ENCODE data around the gene TMEM63A. TPM values are rescaled to one million over a fixed set of nuclear protein-coding genes. Genes with fewer than 3 reads are reported as not detected.

TMEM63A gene
- total RNA-seq, 2 experiments from 2014 or later: 126 to 127 TPM

DNA sequence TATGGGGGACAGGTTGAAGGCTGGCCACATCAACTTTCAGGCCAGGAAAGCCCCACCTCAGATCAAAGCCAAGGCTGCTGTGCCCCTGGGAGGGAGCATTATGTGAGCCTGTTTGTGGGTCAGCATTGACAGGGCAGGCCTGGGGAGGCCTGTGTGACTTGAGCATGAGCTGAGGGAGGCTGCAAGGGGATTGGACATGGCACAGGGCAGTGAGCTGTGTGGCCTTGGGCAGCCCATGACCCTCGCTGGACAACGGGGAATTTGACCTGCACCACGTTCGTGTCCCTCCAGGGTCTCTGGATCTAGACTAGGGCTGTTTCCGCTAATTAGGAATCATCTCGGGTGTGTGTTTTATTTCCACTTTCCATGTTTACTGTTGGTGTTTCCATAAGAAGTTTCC is 24.3 kb upstream of the TMEM63A start:
- CTCF ChIA-PET: interaction anchor here (0.5 to 1.1 kb wide), 2 partner anchors 10 to 162 kb away, joined by 3 to 4 read pairs; no protein-coding TSS in a partner anchor
- no peaks in the 10 kb centered on the region for H3K9me3 Mint-ChIP-seq
- no peak for DNase-seq
- no peak overlapping the region for H3K27ac Mint-ChIP-seq
- peaks cover 3% of the 10 kb centered on the region for H3K4me1 Mint-ChIP-seq
- POLR2A ChIA-PET: interaction anchor here (1.0 to 1.6 kb wide), 5 partner anchors 9 to 462 kb away, joined by 3 to 7 read pairs (median 3); partner anchors contain the start of gene TMEM63A
- H3K27me3 Mint-ChIP-seq: peaks cover 19% of the 10 kb centered on the region
- no peak overlapping the region for H3K4me3 Mint-ChIP-seq
- no peaks in the 10 kb centered on the region for H3K36me3 Mint-ChIP-seq (ENCODE audit: low read depth)

DNA sequence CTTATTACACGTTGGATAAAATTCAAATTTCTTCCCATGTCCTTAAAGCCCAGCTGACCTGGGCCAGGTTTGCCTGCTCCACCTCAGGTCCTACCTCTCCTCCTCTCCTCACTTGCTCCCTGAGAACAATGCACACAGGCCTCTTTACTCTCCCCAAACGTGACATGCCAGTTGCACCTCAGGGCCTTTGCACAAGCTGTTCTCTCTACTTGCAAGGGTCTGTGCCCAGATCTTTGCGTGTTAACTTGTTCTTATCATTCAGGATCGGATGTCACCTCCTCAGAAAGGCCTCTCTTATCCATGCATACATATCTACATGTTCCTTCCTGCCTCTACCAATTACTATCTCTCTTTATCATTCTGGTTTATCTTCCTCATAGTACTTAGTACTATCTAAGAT is 21.4 kb upstream of the TMEM63A start:
- Mint-ChIP-seq H3K4me3 (no peak overlapping the region), H3K9me3 (no peaks in the 10 kb centered on the region), H3K27me3 (peaks cover 25% of the 10 kb centered on the region), H3K36me3 (ENCODE audit: low read depth) (no peaks in the 10 kb centered on the region), H3K4me1 (peaks cover 10% of the 10 kb centered on the region), H3K27ac (no peak overlapping the region)
- no peak for DNase-seq
- CTCF ChIA-PET: no interaction called here
- POLR2A ChIA-PET: interaction anchor here (1.2 to 2.1 kb wide), 2 partner anchors 21 kb away, joined by 4 to 9 read pairs; partner anchors contain the start of genes PYCR2 and TMEM63A

GRCh38 chr1:225899044-225899925 is 17.1 kb upstream of the TMEM63A start:
- peaks cover 25% of the 10 kb centered on the region for H3K27me3 Mint-ChIP-seq
- ChIA-PET POLR2A (interaction anchor here (0.9 to 3.6 kb wide), 6 partner anchors 9 to 431 kb away, joined by 3 to 83 read pairs (median 17); partner anchors contain the start of genes PYCR2, SRP9 and TMEM63A), CTCF (interaction anchor here (3.1 kb wide), 1 partner anchor 17 kb away, joined by 27 read pairs; the partner anchor contains the start of gene TMEM63A)
- no peaks in the 10 kb centered on the region for H3K36me3 Mint-ChIP-seq (ENCODE audit: low read depth)
- peak overlapping the region; percentile 46 for H3K27ac Mint-ChIP-seq
- DNase-seq: no peak
- H3K9me3 Mint-ChIP-seq: no peaks in the 10 kb centered on the region
- no peak overlapping the region for H3K4me3 Mint-ChIP-seq
- peaks cover 38% of the 10 kb centered on the region for H3K4me1 Mint-ChIP-seq

- CTCF ChIA-PET: interaction anchor here (0.6 to 3.1 kb wide), 9 partner anchors 8 to 121 kb away, joined by 3 to 27 read pairs (median 4); partner anchors contain the start of genes SRP9 and TMEM63A
- H3K27me3 Mint-ChIP-seq: peaks cover 23% of the 10 kb centered on the region
- POLR2A ChIA-PET: interaction anchor here (0.5 to 3.6 kb wide), 28 partner anchors 8 to 470 kb away, joined by 3 to 83 read pairs (median 4); partner anchors contain the start of genes H3-3A, LEFTY1, PYCR2 and SDE2
Observed at GRCh38 chr1:225897595-225898514, 15.7 kb upstream of the TMEM63A start.

GRCh38 chr1:225896937-225897549 is 14.9 kb upstream of the TMEM63A start:
- Mint-ChIP-seq H3K4me1 (peaks cover 36% of the 10 kb centered on the region), H3K27ac (peak overlapping the region; percentile 64), H3K27me3 (peaks cover 21% of the 10 kb centered on the region), H3K4me3 (peak overlapping the region; percentile 12), H3K36me3 (ENCODE audit: low read depth) (no peaks in the 10 kb centered on the region), H3K9me3 (no peaks in the 10 kb centered on the region)
- POLR2A ChIA-PET: interaction anchor here (0.7 to 3.6 kb wide), 24 partner anchors 8 to 470 kb away, joined by 3 to 83 read pairs (median 5); partner anchors contain the start of genes H3-3A, LEFTY1, PYCR2 and SDE2
- CTCF ChIA-PET: interaction anchor here (0.6 to 3.1 kb wide), 9 partner anchors 9 to 120 kb away, joined by 3 to 27 read pairs (median 4); partner anchors contain the start of genes SRP9 and TMEM63A
- DNase-seq: peak; percentile 83

More at GRCh38 chr1:225897595-225898514, 15.7 kb upstream of the TMEM63A start:
- DNase-seq: no peak
- Mint-ChIP-seq H3K9me3 (no peaks in the 10 kb centered on the region), H3K36me3 (ENCODE audit: low read depth) (no peaks in the 10 kb centered on the region), H3K4me1 (peaks cover 36% of the 10 kb centered on the region), H3K27ac (peak overlapping the region; percentile 64), H3K4me3 (no peak overlapping the region)

DNA sequence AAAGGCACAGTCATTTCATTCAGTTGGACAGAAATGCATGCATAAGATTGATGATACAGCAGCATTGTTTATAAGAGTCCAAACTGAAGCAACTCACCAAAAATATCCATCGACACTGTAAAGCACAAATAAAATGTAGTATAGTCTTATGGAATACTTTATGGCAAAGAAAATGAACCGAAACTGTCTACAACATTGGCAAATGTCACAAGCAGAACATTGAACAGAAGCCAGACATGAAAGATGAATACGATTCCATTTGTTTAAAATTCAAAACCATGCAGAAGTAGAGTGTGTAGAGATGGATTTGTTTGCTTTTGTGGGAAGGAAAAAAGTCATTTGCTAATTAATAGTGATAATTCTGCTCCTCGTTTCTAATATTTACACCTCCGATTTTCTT is 14.3 kb upstream of the TMEM63A start:
- H3K27ac Mint-ChIP-seq: no peak overlapping the region
- no peaks in the 10 kb centered on the region for H3K9me3 Mint-ChIP-seq
- H3K36me3 Mint-ChIP-seq (ENCODE audit: low read depth): no peaks in the 10 kb centered on the region
- no peak overlapping the region for H3K4me3 Mint-ChIP-seq
- POLR2A ChIA-PET: interaction anchor here (0.9 to 3.6 kb wide), 15 partner anchors 9 to 452 kb away, joined by 3 to 83 read pairs (median 5); partner anchors contain the start of genes H3-3A, PYCR2, SDE2 and SRP9
- no peak for DNase-seq
- CTCF ChIA-PET: interaction anchor here (1.2 to 3.1 kb wide), 6 partner anchors 10 to 28 kb away, joined by 3 to 27 read pairs (median 4); partner anchors contain the start of gene TMEM63A
- peaks cover 38% of the 10 kb centered on the region for H3K4me1 Mint-ChIP-seq
- peaks cover 23% of the 10 kb centered on the region for H3K27me3 Mint-ChIP-seq

GRCh38 chr1:225892307-225892706 is 10.1 kb upstream of the TMEM63A start:
- DNase-seq: no peak
- ChIA-PET CTCF (interaction anchor here (0.9 to 1.9 kb wide), 2 partner anchors 10 to 19 kb away, joined by 3 to 4 read pairs; partner anchors contain the start of gene TMEM63A), POLR2A (interaction anchor here (3.6 kb wide), 1 partner anchor 10 kb away, joined by 20 read pairs; the partner anchor contains the start of gene TMEM63A)
- no peaks in the 10 kb centered on the region for H3K9me3 Mint-ChIP-seq
- no peak overlapping the region for H3K27ac Mint-ChIP-seq
- peaks cover 11% of the 10 kb centered on the region for H3K27me3 Mint-ChIP-seq
- peaks cover 21% of the 10 kb centered on the region for H3K4me1 Mint-ChIP-seq
- no peak overlapping the region for H3K4me3 Mint-ChIP-seq
- H3K36me3 Mint-ChIP-seq (ENCODE audit: low read depth): no peaks in the 10 kb centered on the region

DNA sequence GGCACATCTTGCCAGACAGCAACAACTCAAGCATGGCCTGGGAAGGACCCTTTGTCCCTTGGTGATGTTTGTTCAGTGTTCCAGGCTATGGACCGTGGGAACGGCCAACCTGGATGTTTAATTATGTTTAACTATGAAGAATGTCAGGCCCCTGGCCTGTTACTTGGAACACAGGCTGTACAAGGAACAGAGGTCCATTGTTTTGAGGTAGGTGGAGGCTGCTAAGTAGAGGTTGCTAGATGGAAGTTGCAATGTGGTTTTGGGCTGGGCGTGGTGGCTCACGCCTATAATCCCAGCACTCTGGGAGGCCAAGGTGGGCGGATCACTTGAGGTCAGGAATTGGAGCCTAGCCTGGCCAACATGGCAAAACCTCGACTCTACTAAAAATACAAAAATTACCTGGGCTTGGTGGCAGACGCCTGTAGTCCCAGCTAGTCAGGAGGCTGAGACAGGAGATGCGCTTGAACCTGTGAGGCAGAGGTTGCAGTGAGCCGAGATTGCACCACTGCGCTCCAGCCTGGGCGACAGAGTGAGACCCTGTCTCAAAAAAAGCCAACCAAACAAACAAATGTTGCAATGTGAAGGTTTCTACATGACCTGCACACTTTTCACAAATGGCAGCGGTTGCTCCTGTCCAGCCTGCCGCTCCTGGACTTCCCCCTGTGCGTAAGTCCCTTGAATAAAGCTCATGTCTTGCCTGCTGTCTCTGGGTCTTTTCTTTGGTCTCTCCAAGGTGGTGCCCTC is 9.2 kb upstream of the TMEM63A start:
- Mint-ChIP-seq H3K9me3 (no peaks in the 10 kb centered on the region), H3K4me1 (peaks cover 12% of the 10 kb centered on the region), H3K4me3 (no peak overlapping the region), H3K27me3 (peaks cover 14% of the 10 kb centered on the region), H3K27ac (no peak overlapping the region), H3K36me3 (ENCODE audit: low read depth) (no peaks in the 10 kb centered on the region)
- POLR2A ChIA-PET: interaction anchor here (3.6 kb wide), 1 partner anchor 9 kb away, joined by 20 read pairs; the partner anchor contains the start of gene TMEM63A
- CTCF ChIA-PET: interaction anchor here (0.6 to 1.9 kb wide), 3 partner anchors 9 to 112 kb away, joined by 3 to 4 read pairs (median 4); partner anchors contain the start of gene TMEM63A
- no peak for DNase-seq

DNA sequence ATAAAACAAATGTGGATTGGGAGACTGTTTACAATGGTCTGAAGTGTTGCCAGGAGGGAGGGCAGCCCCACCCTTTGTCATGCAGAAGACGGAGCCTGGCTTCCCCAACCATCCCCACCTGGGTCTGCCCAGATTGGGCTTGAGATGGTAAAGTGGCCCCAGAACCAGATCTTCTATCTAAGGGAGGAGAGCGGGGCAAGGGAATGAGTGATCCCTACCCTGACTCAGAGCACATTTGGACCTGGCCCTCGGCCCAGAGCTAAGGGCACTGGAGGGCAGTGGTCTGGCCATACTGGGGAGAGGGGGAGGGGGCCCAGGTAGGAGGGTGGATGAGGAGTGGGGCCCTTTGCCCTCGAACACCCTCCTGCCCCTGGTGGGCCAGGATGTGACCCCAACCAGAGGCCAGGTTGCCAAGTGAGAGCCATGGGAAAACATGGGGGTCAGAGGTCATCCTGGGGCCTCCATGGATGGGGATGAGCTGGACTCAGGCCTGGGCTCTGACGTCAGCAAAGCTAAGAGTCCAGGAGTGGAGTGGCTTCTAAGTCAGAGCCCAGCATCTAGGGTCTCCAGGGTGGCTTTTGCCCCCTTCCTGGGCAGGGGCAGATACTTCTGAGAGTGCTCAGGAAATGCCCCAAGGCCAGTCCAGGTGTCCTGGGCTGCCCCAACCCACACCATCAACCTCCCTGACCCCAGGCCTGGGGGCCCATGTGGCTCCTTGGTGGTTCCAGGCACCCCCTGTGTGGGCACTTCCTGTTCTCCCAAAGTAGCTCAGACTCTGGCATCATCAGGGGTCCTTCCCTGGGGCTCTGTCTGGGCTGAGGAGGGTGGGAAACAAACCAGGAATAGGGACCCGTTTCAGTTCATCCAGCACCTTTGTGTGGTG is 8.4 kb upstream of the TMEM63A start:
- ChIA-PET CTCF (interaction anchor here (1.0 to 1.9 kb wide), 2 partner anchors 18 to 21 kb away, joined by 3 to 4 read pairs; no protein-coding TSS in a partner anchor), POLR2A (interaction anchor here (0.9 to 3.6 kb wide), 2 partner anchors 8 to 79 kb away, joined by 3 to 20 read pairs; partner anchors contain the start of gene TMEM63A)
- Mint-ChIP-seq H3K4me1 (peaks cover 7% of the 10 kb centered on the region), H3K4me3 (no peak overlapping the region), H3K36me3 (ENCODE audit: low read depth) (no peaks in the 10 kb centered on the region), H3K9me3 (no peaks in the 10 kb centered on the region), H3K27me3 (peaks cover 14% of the 10 kb centered on the region), H3K27ac (no peak overlapping the region)
- no peak for DNase-seq

- Mint-ChIP-seq H3K4me3 (no peak overlapping the region), H3K36me3 (ENCODE audit: low read depth) (no peaks in the 10 kb centered on the region), H3K27me3 (peaks cover 12% of the 10 kb centered on the region), H3K27ac (no peak overlapping the region), H3K9me3 (no peaks in the 10 kb centered on the region), H3K4me1 (peaks cover 7% of the 10 kb centered on the region)
- ChIA-PET POLR2A (interaction anchor here (0.9 to 3.6 kb wide), 3 partner anchors 8 to 78 kb away, joined by 3 to 20 read pairs (median 4); partner anchors contain the start of gene TMEM63A), CTCF (interaction anchor here (1.0 to 1.4 kb wide), 2 partner anchors 19 to 112 kb away, joined by 3 read pairs; partner anchors contain the start of gene SRP9)
- no peak for DNase-seq
Observed at GRCh38 chr1:225889743-225890142, 7.6 kb upstream of the TMEM63A start.
